Ovary (tissue), 3 donors: ENCODE results near the gene ACTL9.
"Not testable (repeated sequence)": the region's sequence is repeated elsewhere in the genome, so short reads cannot be mapped to it uniquely, and the experiment has no call there.

Experiments used
- EP300 ChIP-seq: sonication (generic); formaldehyde crosslinking; IDR thresholded peaks from one replicate; pipeline ENCODE4 v1.6.1; 2017; ENCODE audit warnings: antibody characterized with exemption
- POLR2A ChIP-seq: fragments of 450-650 bp; IDR thresholded peaks from one replicate; pipeline ENCODE4 v1.6.1; 2017; ENCODE audit warnings: antibody characterized with exemption, mild to moderate bottlenecking, moderate library complexity
- TF ChIP-seq, protein P1 (sequence below), 3 donors: fragments of 450-650 bp in 2 of 3; fragments of 200-600 bp in 1 of 3; IDR thresholded peaks; one replicate each; pipeline versions ENCODE4 v1.5.1 to v1.8.0; 2016 to 2022; ENCODE audit warnings: antibody characterized with exemption in 3 of 3, mild to moderate bottlenecking in 1 of 3
- donor health status: DM: no; HTN: no; CAD: no.

DNA sequence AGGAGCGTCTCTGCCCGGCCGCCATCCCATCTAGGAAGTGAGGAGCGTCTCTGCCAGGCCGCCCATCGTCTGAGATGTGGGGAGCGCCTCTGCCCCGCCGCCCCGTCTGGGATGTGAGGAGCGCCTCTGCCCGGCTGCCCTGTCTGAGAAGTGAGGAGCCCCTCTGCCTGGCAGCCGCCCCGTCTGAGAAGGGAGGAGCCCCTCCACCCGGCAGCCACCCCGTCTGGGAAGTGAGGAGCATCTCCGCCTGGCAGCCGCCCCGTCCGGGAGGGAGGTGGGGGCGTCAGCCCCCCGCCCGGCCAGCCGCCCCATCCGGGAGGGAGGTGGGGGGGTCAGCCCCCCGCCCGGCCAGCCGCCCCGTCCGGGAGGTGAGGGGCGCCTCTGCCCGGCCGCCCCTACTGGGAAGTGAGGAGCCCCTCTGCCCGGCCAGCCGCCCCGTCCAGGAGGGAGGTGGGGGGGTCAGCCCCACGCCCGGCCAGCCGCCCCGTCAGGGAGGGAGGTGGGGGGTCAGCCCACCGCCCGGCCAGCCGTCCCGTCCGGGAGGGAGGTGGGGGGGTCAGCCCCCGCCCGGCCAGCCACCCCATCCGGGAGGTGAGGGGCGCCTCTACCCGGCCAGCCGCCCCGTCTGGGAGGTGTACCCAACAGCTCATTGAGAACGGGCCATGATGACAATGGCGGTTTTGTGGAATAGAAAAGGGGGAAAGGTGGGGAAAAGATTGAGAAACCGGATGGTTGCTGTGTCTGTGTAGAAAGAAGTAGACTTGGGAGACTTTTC is 40.9 kb upstream of the ACTL9 start:
- TF ChIP-seq, protein P1, sequence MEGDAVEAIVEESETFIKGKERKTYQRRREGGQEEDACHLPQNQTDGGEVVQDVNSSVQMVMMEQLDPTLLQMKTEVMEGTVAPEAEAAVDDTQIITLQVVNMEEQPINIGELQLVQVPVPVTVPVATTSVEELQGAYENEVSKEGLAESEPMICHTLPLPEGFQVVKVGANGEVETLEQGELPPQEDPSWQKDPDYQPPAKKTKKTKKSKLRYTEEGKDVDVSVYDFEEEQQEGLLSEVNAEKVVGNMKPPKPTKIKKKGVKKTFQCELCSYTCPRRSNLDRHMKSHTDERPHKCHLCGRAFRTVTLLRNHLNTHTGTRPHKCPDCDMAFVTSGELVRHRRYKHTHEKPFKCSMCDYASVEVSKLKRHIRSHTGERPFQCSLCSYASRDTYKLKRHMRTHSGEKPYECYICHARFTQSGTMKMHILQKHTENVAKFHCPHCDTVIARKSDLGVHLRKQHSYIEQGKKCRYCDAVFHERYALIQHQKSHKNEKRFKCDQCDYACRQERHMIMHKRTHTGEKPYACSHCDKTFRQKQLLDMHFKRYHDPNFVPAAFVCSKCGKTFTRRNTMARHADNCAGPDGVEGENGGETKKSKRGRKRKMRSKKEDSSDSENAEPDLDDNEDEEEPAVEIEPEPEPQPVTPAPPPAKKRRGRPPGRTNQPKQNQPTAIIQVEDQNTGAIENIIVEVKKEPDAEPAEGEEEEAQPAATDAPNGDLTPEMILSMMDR (IDR thresholded peaks at IDR 0.05): not testable (repeated sequence)
- TF ChIP-seq POLR2A, EP300: not testable (repeated sequence)
